ENCODE data around the gene TSSK6.

GRCh38 chr19:19510432-19510831, 4.9 kb downstream of the TSSK6 start:
- no peak for TF ChIP-seq EZH2phosphoT487 (IDR thresholded peaks at IDR 0.05; ENCODE audit: insufficient read depth, low read depth)
- TF ChIP-seq EZH2 (IDR thresholded peaks at IDR 0.05; ENCODE audit: insufficient read depth, poor library complexity, severe bottlenecking), result no peak

Measured in GM23248 (cell line).